Measurements from ENCODE around the gene GPR12.

The GPR12 gene

GRCh38 chr13:26772531-26772930 is 11.9 kb upstream of the GPR12 start:
- Histone ChIP-seq H3K4me1 (ENCODE audit: control insufficient read depth, insufficient read depth, low read length) (no peaks in the 10 kb centered on the region), H3K9me3 (ENCODE audit: control insufficient read depth, insufficient read depth, low read depth, low read length) (no peaks in the 10 kb centered on the region), H3K27ac (ENCODE audit: extremely low read depth, low read depth, low read length) (no peak overlapping the region), H3K36me3 (ENCODE audit: control insufficient read depth in 2 of 2, insufficient read depth in 1 of 2, low read length in 2 of 2) (no peaks in the 10 kb centered on the region), H3K4me3 (ENCODE audit: low read depth, low read length) (no peak overlapping the region)
- ChIA-PET POLR2A (no interaction called here), CTCF (no interaction called here)
- TF ChIP-seq ZNF274 (IDR thresholded peaks at IDR 0.05; ENCODE audit: low read length) (no peak), ZNF274 (tag by site-specific recombination; IDR thresholded peaks at IDR 0.05; ENCODE audit: borderline replicate concordance) (no peak), ZSCAN16 (tag by site-specific recombination; IDR thresholded peaks at IDR 0.05) (no peak), BCL6B (tag by site-specific recombination; IDR thresholded peaks at IDR 0.05) (no peak), ZNF239 (tag by site-specific recombination; IDR thresholded peaks at IDR 0.05) (no peak), TSHZ1 (tag by site-specific recombination; IDR thresholded peaks at IDR 0.05; ENCODE audit: borderline replicate concordance) (no peak), ZNF37A (tag by site-specific recombination; IDR thresholded peaks at IDR 0.05) (0 out of 2 replicates have a peak, but pooled peaks have one; percentile 6)

- ChIA-PET CTCF (no interaction called here), POLR2A (no interaction called here)
- H3K36me3 ChIP-seq (ENCODE audit: control insufficient read depth in 2 of 2, insufficient read depth in 1 of 2, low read length in 2 of 2): no peaks in the 10 kb centered on the region
- TF ChIP-seq ZBTB49 (tag by site-specific recombination; IDR thresholded peaks at IDR 0.05; ENCODE audit: low read depth): no peak
- no peak for TF ChIP-seq ZNF302 (tag by site-specific recombination; IDR thresholded peaks at IDR 0.05; ENCODE audit: low read depth)
- TF ChIP-seq ZNF837 (tag by site-specific recombination; IDR thresholded peaks at IDR 0.05): no peak
- TF ChIP-seq ZNF670 (tag by site-specific recombination; IDR thresholded peaks at IDR 0.05; ENCODE audit: low read depth): no peak
- no peak for TF ChIP-seq ZNF24 (tag by site-specific recombination; IDR thresholded peaks at IDR 0.05)
- TF ChIP-seq KLF7 (tag by site-specific recombination; IDR thresholded peaks at IDR 0.05; ENCODE audit: borderline replicate concordance): no peak
- TF ChIP-seq ZNF10 (tag by site-specific recombination; IDR thresholded peaks at IDR 0.05): no peak
- no peak for TF ChIP-seq TRIM28 (IDR thresholded peaks at IDR 0.05; ENCODE audit: borderline replicate concordance, low read length)
- TF ChIP-seq ZNF626 (tag by site-specific recombination; IDR thresholded peaks at IDR 0.05): no peak
- TF ChIP-seq ZNF777 (tag by site-specific recombination; IDR thresholded peaks at IDR 0.05; ENCODE audit: borderline replicate concordance): no peak
- no peak for TF ChIP-seq ZNF624 (tag by site-specific recombination; IDR thresholded peaks at IDR 0.05)
- TF ChIP-seq ZNF514 (tag by site-specific recombination; IDR thresholded peaks at IDR 0.05): no peak
- no peak for TF ChIP-seq GFI1B (tag by site-specific recombination; IDR thresholded peaks at IDR 0.05)
- TF ChIP-seq CTCF (tag by site-specific recombination; IDR thresholded peaks at IDR 0.05): no peak
- TF ChIP-seq YY1 (tag by site-specific recombination; IDR thresholded peaks at IDR 0.05): no peak
- no peak for TF ChIP-seq ZNF843 (tag by site-specific recombination; IDR thresholded peaks at IDR 0.05)
- TF ChIP-seq ZNF292 (tag by site-specific recombination; IDR thresholded peaks at IDR 0.05; ENCODE audit: borderline replicate concordance, low read depth): no peak
- no peak for TF ChIP-seq ZNF146 (tag by site-specific recombination; IDR thresholded peaks at IDR 0.05)
- TF ChIP-seq ZNF416 (tag by site-specific recombination; IDR thresholded peaks at IDR 0.05): no peak
- TF ChIP-seq ZNF324 (tag by site-specific recombination; IDR thresholded peaks at IDR 0.05): no peak
- H3K4me1 ChIP-seq (ENCODE audit: control insufficient read depth, insufficient read depth, low read length): no peaks in the 10 kb centered on the region
- no peak overlapping the region for H3K27ac ChIP-seq (ENCODE audit: extremely low read depth, low read depth, low read length)
- H3K9me3 ChIP-seq (ENCODE audit: control insufficient read depth, insufficient read depth, low read depth, low read length): no peaks in the 10 kb centered on the region
- no peak overlapping the region for H3K4me3 ChIP-seq (ENCODE audit: low read depth, low read length)
Observed at GRCh38 chr13:26771796-26772195, 11.2 kb upstream of the GPR12 start.

Measured in HEK293 (cell line).